ENCODE data around the gene KIF5A. TPM values are rescaled to one million over a fixed set of nuclear protein-coding genes. Genes with fewer than 3 reads are reported as not detected.

The KIF5A gene
- total RNA-seq, 1 donor from 2014 or later, result 7.9 TPM

DNA sequence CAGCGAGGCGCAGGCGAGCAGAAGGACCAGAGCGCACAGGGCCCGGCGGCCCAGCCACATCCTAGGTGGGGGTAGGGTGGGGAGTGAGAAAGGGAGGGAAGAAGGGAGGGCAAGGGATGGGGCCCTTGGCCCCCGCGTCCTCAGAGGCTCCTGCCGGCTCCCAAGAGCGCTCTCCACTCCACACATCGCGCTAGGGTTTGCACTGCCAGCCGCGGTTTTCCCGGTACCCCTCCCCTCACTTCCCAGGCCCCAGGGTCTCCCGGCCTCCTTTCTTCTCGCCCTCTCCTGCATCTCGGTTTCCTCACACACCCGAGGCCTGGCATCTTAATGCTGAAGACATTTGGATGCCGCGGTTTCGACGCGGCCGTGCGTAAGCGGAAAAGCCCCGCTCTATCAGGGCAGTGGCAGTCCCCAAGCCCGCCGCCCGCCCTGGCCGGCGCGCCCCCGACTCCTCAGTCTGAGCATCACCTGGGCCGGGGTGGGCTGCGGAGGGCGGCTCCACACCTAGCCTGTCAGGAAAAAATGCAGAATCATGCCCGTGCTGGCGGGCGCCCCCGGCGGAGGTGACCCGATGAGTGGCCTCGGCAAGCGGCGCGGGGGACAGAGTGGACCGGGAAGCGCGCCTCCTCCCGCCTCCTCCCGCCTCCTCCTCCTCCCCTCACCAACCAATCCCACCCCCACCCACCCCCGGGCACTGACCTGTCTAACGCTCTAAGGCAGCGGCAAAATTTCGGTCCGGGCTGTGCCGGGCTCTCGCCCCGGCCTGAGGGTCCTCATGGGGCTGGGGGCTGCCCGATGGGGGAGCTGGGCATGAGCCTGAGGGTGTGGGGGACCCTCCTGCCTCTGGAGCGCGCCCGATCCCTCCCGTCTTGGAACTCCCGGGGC lies 82.5 kb downstream of the KIF5A start:
- peaks cover 10% of the 10 kb centered on the region for H3K4me1 ChIP-seq
- H3K4me1 Mint-ChIP-seq, result peaks cover 11% of the 10 kb centered on the region
- peaks cover 2% of the 10 kb centered on the region for H3K36me3 Mint-ChIP-seq
- peaks cover 94% of the 10 kb centered on the region for H3K27me3 ChIP-seq
- peak overlapping the region; percentile 98 for H3K4me2 ChIP-seq
- H2AFZ ChIP-seq (replicated peaks), result peak overlapping the region; percentile 90
- TF ChIP-seq EZH2phosphoT487 (IDR thresholded peaks at IDR 0.05) (peak; percentile 79), EZH2 (IDR thresholded peaks at IDR 0.05) (peak; percentile 97)
- TF ChIP-seq, protein P1, sequence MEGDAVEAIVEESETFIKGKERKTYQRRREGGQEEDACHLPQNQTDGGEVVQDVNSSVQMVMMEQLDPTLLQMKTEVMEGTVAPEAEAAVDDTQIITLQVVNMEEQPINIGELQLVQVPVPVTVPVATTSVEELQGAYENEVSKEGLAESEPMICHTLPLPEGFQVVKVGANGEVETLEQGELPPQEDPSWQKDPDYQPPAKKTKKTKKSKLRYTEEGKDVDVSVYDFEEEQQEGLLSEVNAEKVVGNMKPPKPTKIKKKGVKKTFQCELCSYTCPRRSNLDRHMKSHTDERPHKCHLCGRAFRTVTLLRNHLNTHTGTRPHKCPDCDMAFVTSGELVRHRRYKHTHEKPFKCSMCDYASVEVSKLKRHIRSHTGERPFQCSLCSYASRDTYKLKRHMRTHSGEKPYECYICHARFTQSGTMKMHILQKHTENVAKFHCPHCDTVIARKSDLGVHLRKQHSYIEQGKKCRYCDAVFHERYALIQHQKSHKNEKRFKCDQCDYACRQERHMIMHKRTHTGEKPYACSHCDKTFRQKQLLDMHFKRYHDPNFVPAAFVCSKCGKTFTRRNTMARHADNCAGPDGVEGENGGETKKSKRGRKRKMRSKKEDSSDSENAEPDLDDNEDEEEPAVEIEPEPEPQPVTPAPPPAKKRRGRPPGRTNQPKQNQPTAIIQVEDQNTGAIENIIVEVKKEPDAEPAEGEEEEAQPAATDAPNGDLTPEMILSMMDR (IDR thresholded peaks at IDR 0.05), result no peak
- no peak overlapping the region for H3K27ac Mint-ChIP-seq
- H3K9me3 Mint-ChIP-seq, result no peaks in the 10 kb centered on the region
- H3K27me3 Mint-ChIP-seq (ENCODE audit: insufficient read depth, low read depth), result peaks cover 27% of the 10 kb centered on the region
- H3K79me2 ChIP-seq (ENCODE audit: low read depth), result no peaks in the 10 kb centered on the region
- H3K9ac ChIP-seq, result no peak overlapping the region
- peak overlapping the region; percentile 86 for H3K4me3 Mint-ChIP-seq
- peaks cover 25% of the 10 kb centered on the region for H4K20me1 ChIP-seq (ENCODE audit: low read depth)
- H3K9me3 ChIP-seq (ENCODE audit: low read depth), result no peaks in the 10 kb centered on the region
- DNase-seq (ENCODE audit: low spot score), result peak; percentile 64
- H3K4me3 ChIP-seq, result peak overlapping the region; percentile 64
- no peak overlapping the region for H3K27ac ChIP-seq
- peaks cover 11% of the 10 kb centered on the region for H3F3A ChIP-seq (ENCODE audit: low read depth)
- no peaks in the 10 kb centered on the region for H3K36me3 ChIP-seq

DNA sequence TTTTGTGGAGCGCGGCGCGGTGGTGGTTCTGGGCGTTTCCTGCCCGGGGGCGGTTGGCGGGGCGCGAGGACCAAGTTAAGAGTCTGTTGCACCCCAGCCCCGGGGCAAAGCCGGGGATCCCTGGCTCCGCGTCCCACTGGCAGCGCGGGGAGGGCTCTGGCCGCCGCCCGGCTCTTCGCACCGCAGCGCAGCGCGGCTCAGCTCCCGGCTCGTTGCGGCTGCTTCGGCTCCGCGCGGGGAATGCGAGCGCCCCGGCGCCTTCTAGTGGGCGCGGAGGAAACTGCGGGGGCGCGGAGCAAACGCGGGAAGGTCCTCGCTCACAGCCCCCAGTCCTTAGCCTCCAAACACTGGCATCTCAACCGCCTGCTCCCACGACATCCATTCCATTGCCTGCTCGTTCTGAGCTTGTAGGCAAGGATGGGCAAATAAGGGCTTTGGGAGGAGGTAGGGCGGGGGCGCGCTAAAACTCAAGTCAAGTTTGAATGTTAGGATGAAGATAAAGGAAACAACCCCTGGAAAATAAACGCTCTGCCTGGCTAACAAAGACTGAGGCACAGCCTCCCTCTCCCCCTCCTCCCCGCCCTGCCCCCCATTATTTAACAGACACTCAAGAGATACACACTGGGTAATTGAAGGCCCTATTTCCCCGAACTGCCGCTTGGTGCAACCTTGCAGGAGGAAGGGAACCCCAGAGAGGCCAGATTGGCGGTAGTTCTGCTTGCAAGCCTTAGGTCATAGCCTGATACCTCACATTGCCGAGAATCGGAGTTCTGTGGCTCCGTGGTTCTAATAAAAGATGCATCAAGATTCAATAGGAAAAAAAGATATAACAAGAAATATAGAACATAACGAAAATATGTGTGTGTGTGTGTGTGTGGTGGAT lies 83.4 kb downstream of the KIF5A start, which contains the start of gene B4GALNT1:
Gene B4GALNT1, minus strand, starts transcription at position 244 of the 883 bp plus-strand sequence. CDS start 1,069 bp downstream, outside the sequence.
- Mint-ChIP-seq H3K27ac (no peak within 1 kb of the TSS), H3K4me3 (peak within 1 kb of the TSS; percentile 86), H3K27me3 (ENCODE audit: insufficient read depth, low read depth) (peaks cover 27% of the 10 kb centered on the region), H3K9me3 (no peaks in the 10 kb centered on the region), H3K36me3 (peaks cover 2% of the 10 kb centered on the region), H3K4me1 (peaks cover 11% of the 10 kb centered on the region)
- H3K4me3 ChIP-seq, result peak within 1 kb of the TSS; percentile 64
- H3K9ac ChIP-seq, result no peak within 1 kb of the TSS
- H3K9me3 ChIP-seq (ENCODE audit: low read depth), result no peaks in the 10 kb centered on the region
- peaks cover 11% of the 10 kb centered on the region for H3F3A ChIP-seq (ENCODE audit: low read depth)
- no peaks in the 10 kb centered on the region for H3K79me2 ChIP-seq (ENCODE audit: low read depth)
- peak; percentile 89 for DNase-seq (ENCODE audit: low spot score)
- H3K27ac ChIP-seq, result no peak within 1 kb of the TSS
- H4K20me1 ChIP-seq (ENCODE audit: low read depth), result peaks cover 25% of the 10 kb centered on the region
- H2AFZ ChIP-seq (replicated peaks), result peak within 1 kb of the TSS; percentile 90
- H3K27me3 ChIP-seq, result peaks cover 85% of the 10 kb centered on the region
- H3K4me1 ChIP-seq, result peaks cover 10% of the 10 kb centered on the region
- H3K36me3 ChIP-seq, result no peaks in the 10 kb centered on the region
- H3K4me2 ChIP-seq, result peak within 1 kb of the TSS; percentile 98
- TF ChIP-seq EZH2phosphoT487 (IDR thresholded peaks at IDR 0.05) (peak; percentile 3), EZH2 (IDR thresholded peaks at IDR 0.05) (peak; percentile 65)
- TF ChIP-seq, protein P1 (IDR thresholded peaks at IDR 0.05), result peak; percentile 77

MicroRNAs within 50 kb of the gene (microRNA counts, 767-probe panel; counts per million panel counts)
- microRNA hsa-miR-616-3p, result 460 counts per million, percentile 90 among the panel's probes with 10 or more counts

Small RNA genes within 50 kb of the gene (microRNA-seq; reads per million reads assigned to microRNA genes)
- gene MIR616 (not detected), gene MIR6758 (not detected)

Small RNA genes within 50 kb of the gene (small RNA-seq; reads per million reads assigned to genes)
- not detected for gene MIR616

Other genes starting within 250 kb of the KIF5A start
- 29.9 and 40.0 TPM in 2 replicates for gene R3HDM2, start 119.0 kb upstream of the KIF5A start, total RNA-seq (ENCODE audit: low replicate concordance)
- 0.06 TPM in 1 of 2 replicates, not detected in the other for gene INHBC, start 115.3 kb upstream of the KIF5A start, total RNA-seq (ENCODE audit: low replicate concordance)
- 2.6 TPM in 1 of 2 replicates, not detected in the other for gene INHBE, start 94.7 kb upstream of the KIF5A start, total RNA-seq (ENCODE audit: low replicate concordance)
- 0.12 and 0.71 TPM in 2 replicates for gene GLI1, start 90.3 kb upstream of the KIF5A start, total RNA-seq (ENCODE audit: low replicate concordance)
- gene ARHGAP9, start 70.2 kb upstream of the KIF5A start, total RNA-seq (ENCODE audit: low replicate concordance), result 0.62 TPM in 1 of 2 replicates, not detected in the other
- 109 and 116 TPM in 2 replicates for gene MARS1, start 62.0 kb upstream of the KIF5A start, total RNA-seq (ENCODE audit: low replicate concordance)
- gene DDIT3, start 29.5 kb upstream of the KIF5A start, total RNA-seq (ENCODE audit: low replicate concordance), result 2.3 and 4.3 TPM in 2 replicates
- gene MBD6, start 27.2 kb upstream of the KIF5A start, total RNA-seq (ENCODE audit: low replicate concordance), result 3.6 and 5.4 TPM in 2 replicates
- 147 and 192 TPM in 2 replicates for gene DCTN2, start 2.9 kb upstream of the KIF5A start, total RNA-seq (ENCODE audit: low replicate concordance)
- gene PIP4K2C, start 41.1 kb downstream of the KIF5A start, total RNA-seq (ENCODE audit: low replicate concordance), result 15.5 and 23.4 TPM in 2 replicates
- gene DTX3, start 54.8 kb downstream of the KIF5A start, total RNA-seq (ENCODE audit: low replicate concordance), result 56.4 and 67.9 TPM in 2 replicates
- 17.3 and 27.3 TPM in 2 replicates for gene ARHGEF25, start 61.4 kb downstream of the KIF5A start, total RNA-seq (ENCODE audit: low replicate concordance)
- gene B4GALNT1, start 83.2 kb downstream of the KIF5A start, total RNA-seq (ENCODE audit: low replicate concordance), result 0.28 and 1.1 TPM in 2 replicates
- 107 and 113 TPM in 2 replicates for gene OS9, start 144.1 kb downstream of the KIF5A start, total RNA-seq (ENCODE audit: low replicate concordance)
- 1.7 and 2.7 TPM in 2 replicates for gene AGAP2, start 188.7 kb downstream of the KIF5A start, total RNA-seq (ENCODE audit: low replicate concordance)
- gene TSPAN31, start 195.0 kb downstream of the KIF5A start, total RNA-seq (ENCODE audit: low replicate concordance), result 57.6 and 61.3 TPM in 2 replicates
- gene CDK4, start 202.3 kb downstream of the KIF5A start, total RNA-seq (ENCODE audit: low replicate concordance), result 169 and 348 TPM in 2 replicates
- 8.1 and 11.9 TPM in 2 replicates for gene MARCHF9, start 205.1 kb downstream of the KIF5A start, total RNA-seq (ENCODE audit: low replicate concordance)
- 0.17 and 0.99 TPM in 2 replicates for gene CYP27B1, start 217.0 kb downstream of the KIF5A start, total RNA-seq (ENCODE audit: low replicate concordance)
- gene METTL1, start 222.1 kb downstream of the KIF5A start, total RNA-seq (ENCODE audit: low replicate concordance), result 4.5 and 5.6 TPM in 2 replicates
- 2.1 and 4.8 TPM in 2 replicates for gene EEF1AKMT3, start 222.6 kb downstream of the KIF5A start, total RNA-seq (ENCODE audit: low replicate concordance)
- gene TSFM, start 232.7 kb downstream of the KIF5A start, total RNA-seq (ENCODE audit: low replicate concordance), result 18.1 and 19.0 TPM in 2 replicates

Data from neural progenitor cell (in vitro differentiated cells).